Hypothalamus (tissue), 51 donors: ENCODE results near the gene SFRP2.

Experiments used
- DNase-seq, 51 donors: peaks; one replicate each; lab custom pipeline; 2025; lab: John Stamatoyannopoulos, UW

Gene SFRP2

DNA sequence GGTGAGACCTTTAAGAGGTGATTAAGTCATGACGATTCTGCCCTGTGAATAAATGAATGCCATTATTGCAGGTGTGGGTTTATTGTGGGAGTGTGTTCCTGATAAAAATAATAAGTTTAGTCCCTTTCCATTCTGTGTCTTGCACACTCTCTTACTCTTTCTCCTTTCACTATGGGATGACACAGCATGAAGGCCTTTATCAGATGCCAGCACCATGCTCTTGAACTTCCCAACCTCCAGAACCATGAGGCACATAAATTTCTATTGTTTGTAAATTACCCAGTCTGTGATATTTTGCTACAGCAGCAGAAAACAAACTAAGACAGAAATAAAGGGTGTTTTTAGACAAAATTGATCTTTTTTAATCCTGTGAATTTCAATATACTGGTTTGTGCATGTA lies 10.5 kb downstream of the SFRP2 start:
- DNase-seq: no peak

GRCh38 chr4:153777421-153777820 lies 11.5 kb downstream of the SFRP2 start:
- DNase-seq: no peak

DNA sequence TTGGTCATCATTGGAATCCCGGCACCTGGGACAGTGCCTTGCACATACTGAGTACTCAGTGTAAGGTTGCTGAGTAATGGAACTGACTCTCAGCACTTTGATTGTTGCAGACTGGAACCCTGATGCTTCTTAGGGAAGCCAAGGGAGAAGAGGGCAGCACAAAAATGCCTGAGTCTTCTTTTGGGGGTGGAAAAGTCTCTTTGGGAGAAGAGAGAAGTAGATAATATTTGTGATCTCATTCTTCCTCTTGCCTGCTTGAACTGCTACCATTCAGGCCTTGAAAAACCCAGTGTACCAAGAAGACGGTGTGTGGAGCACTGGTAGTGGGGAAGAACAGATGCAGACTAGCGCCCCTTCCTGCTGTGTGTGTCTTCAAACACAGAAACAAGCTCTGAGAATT lies 12.3 kb downstream of the SFRP2 start:
- DNase-seq: no peak

DNA sequence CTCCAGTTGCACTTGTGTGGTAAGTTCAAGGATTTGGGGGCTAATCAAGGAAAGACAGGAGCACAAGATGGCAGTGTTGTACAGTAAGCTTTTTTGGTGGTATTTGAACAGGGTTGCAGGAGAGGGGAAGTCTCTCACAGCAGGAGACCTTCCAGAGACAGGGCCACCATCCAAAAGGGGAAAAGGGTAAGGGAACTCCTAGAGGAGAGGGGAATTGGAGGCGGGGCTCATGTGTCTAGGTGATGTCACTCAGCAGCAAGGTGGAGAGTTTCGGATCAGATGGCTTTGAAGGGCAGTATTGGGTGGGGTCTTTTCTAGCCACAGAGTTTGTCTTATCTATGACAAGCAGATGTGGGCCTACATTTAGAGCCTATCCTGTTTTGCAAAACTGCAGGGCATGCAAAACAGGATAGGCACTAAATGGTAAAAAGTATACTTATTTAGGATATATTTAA lies 15.6 kb downstream of the SFRP2 start:
- no peak for DNase-seq

DNA sequence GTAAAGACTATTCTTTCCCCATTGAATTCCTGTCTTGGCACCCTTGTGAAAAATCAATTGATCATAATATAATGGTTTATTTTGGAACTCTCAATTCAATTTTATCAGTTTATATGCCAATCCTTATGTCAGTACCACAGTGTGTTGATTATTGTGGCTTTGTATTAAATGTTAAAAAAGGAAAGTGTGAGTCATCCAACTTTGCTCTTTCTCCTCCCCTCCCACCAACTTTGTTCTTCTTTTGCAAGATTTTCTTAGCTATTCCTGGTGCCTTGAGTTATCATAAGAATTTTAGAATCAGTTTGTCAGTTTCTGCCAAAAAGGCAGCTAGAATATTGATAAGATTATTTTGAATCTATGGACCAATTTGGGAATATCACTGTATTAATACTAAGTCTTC lies 17.8 kb downstream of the SFRP2 start:
- DNase-seq: no peak

- DNase-seq: no peak
Measured at GRCh38 chr4:153766758-153767157, 22.1 kb downstream of the SFRP2 start.

GRCh38 chr4:153765894-153766293 lies 23.0 kb downstream of the SFRP2 start:
- DNase-seq: no peak

DNA sequence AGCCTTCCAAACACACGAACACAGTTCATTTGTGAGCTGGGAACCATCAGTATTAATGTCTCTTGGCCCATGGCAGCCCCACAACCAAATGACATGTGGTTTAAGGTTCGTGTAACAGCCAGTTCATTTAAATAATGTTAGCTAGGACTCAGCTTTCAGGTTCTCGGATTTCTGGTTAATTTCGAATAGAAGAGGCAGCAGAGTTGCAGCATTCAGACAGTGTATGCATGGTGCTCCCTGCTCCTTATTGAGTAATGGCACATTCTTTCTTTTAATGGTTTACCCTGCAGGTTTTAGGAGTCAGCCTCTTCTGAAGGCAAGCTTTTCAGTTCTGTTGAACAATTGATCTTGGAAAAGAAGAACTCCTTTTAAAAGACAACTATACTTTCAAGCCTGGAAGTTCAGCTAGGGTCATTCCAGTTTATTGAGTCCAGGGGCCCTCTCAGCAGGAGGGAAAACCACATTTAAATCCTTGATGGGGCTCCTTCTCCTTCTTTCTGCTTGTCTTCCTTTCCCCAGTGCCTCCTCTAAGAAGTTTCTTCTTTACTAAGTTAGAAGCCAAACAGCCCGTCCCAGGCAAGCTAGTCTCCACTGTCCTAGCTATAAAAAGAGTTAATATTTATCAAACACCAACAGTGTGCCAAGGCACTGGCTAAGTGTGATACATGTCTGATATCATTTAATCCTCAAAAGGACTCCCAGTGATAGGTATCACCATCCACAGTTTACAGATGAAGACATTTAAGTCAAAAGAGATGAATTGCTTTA lies 24.1 kb downstream of the SFRP2 start:
- DNase-seq: no peak

GRCh38 chr4:153763404-153763803 lies 25.5 kb downstream of the SFRP2 start:
- DNase-seq: no peak

DNA sequence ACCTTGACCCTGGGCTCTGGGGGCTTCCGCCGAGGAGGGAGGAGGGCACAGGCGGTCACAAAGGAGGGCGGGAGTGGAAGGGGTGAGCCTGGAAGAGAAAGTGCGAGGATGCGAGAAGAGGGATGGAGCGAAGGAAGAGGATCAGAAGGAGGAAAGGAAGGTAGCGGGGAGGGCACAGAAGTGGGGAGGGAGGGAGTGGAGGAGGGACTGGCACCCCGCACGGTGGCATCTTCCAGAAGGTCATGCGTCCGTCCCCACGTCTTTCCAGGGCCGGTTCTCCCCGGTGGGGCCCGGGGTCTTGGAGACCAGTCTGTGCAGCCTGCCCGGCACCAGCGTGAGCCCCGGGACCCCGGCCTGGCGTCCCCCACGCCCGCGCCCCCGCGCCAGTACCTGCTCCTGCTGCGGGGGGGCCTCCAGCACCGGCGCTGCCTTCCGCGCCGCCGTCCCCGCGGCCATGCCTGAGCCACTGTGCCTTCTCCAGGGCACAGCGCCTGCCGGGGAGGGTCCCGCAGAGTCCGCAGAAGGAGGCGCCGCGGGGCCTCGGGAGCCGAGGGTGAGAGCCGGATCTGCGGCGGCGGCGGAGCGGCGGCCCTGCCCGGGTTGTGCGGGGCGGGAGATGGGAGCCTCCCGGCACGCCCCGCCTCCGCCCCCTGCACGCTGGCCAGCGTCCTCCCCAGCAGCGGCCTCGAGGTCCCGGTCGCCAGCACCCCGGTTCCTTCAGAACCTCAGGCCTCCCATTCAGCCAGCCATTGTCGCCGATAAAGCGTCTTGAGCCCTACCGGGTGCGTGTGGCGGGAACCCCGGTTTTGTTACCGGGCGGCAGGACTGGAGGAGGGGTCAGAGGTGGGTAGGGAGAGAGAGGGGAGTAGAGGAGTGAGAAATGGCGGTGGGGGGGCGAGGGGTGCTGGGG lies 29.2 kb downstream of the SFRP2 start, which contains the start of gene RNF175:
TSS of gene RNF175 (minus strand) at position 618 of the 910 bp plus-strand sequence. CDS start at position 456, 162 bp downstream.
- DNase-seq: peak in 19 of 51 donors; percentile 6 to 62 (median 30)

DNA sequence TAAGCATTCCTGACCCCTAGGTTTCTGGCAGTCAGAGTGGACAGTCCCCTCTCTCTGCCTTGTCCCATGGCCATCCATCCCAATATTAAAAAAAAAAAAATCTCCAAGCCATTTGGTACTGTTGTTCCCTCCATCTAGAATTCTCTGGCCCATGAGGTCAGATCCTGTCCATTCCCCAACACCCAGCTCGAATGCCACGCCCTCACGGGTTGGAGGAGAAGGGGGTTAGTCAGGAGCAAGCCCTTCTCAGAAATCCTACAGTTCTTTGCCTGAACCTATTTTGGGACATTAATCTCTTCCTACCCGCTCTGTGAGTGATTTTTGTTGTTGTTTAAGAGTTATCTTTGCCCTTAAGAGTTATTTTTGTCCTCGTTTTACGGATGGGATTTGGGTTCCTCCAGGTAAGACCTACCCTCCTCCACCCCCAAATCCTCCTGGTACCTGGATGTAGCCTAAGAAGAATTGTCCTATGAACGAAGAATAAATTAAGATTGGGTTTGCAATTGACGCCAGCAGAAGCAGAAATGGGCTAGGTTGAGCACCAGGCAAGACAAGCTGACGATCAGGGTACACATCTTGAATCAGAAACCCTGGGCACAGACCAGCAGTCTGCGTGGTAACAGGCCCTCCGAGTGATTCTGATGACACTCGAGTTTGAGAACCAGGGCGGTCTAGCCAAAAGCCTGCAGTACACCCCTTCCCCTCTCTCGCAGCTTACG lies 30.0 kb downstream of the SFRP2 start:
- DNase-seq: peak in 6 of 51 donors; percentile 14 to 51 (median 42)

DNA sequence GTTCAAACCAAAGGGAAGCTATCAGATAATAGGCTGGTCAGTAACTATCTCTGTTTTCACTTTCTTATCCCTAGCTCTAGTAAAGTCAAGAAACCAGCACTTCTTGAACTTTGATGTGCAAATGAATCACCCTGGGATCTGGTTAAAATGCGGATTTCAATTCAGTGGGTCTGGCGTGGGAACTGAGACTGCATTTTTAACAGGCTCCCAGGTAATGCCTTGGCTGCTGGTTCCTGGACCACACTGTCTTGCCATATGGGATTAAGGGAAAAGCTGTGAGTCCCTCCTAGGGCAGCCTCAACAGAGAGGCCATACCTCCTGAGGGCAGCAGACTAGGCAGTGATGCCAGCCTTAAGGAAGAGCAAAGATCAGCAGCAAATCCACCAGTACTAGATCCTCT lies 30.7 kb downstream of the SFRP2 start:
- DNase-seq: no peak

DNA sequence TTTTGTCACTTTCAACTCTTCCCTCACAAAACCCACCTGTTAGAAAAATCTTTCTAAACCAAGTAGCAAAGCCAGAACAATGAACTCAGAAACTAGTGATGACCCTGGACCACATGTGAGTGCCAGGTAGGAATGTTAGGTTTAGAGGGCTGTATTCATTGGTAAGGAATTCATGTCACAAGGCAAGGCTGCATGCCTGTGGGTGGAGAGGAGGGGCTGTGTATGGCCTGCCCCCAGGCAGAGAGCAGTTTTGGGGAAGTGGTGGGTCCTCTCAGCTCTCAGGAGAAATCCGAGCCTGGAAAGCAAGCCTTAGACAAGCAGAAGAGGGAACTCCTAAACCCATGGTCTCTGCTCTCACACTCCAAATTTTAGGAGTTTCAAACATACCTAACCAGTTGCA lies 31.5 kb downstream of the SFRP2 start:
- peak in 3 of 51 donors; percentile 1 to 4 (median 3) for DNase-seq

GRCh38 chr4:153755186-153755585 lies 33.7 kb downstream of the SFRP2 start:
- no peak for DNase-seq

- peak in 43 of 51 donors; percentile 3 to 87 (median 35) for DNase-seq
Measured at GRCh38 chr4:153750197-153750817, 38.6 kb downstream of the SFRP2 start.

GRCh38 chr4:153748378-153748777 lies 40.5 kb downstream of the SFRP2 start:
- no peak for DNase-seq

GRCh38 chr4:153747406-153747955 lies 41.4 kb downstream of the SFRP2 start:
- DNase-seq: no peak

GRCh38 chr4:153745651-153746050 lies 43.2 kb downstream of the SFRP2 start:
- no peak for DNase-seq

GRCh38 chr4:153741541-153741940 lies 47.3 kb downstream of the SFRP2 start:
- no peak for DNase-seq

- DNase-seq: no peak
Measured at GRCh38 chr4:153735906-153736461, 52.9 kb downstream of the SFRP2 start.
